SK-N-SH treated with all-trans-retinoic acid at 6 μM for 48 hours (cell line): Measurements from ENCODE around the gene STEAP3.
A peak's percentile ranks its signal among the peaks of the same experiment; 100 is the strongest.

Experiments used
- ATAC-seq: fragments of 200-7000 bp; cut with Tn5 transposase; 3 replicates; pipeline ENCODE4 v1.9.1; 2020; ENCODE audit warnings: mild to moderate bottlenecking, moderate library complexity
- ARNTL ChIP-seq: fragments of 450-650 bp; formaldehyde crosslinking; IDR thresholded peaks from 2 replicates; pipeline ENCODE4 v1.5.0; 2020; ENCODE audit warnings: low read depth, mild to moderate bottlenecking, moderate library complexity, borderline replicate concordance
- CREB5 ChIP-seq: fragments of 250-450 bp; sonication (Bioruptor Pico); IDR thresholded peaks from 2 replicates; pipeline ENCODE4 v1.5.1; 2020; ENCODE audit warnings: low read depth, mild to moderate bottlenecking, moderate library complexity
- CSDC2 ChIP-seq: fragments of 250-450 bp; sonication (Bioruptor Pico); IDR thresholded peaks from 2 replicates; pipeline ENCODE4 v1.5.0; 2020; ENCODE audit warnings: mild to moderate bottlenecking, moderate library complexity
- CSRNP3 ChIP-seq: fragments of 250-450 bp; sonication (Bioruptor Pico); IDR thresholded peaks from 2 replicates; pipeline ENCODE4 v1.5.1; 2021; ENCODE audit warnings: mild to moderate bottlenecking, moderate library complexity
- ESRRG ChIP-seq: fragments of 250-450 bp; sonication (Bioruptor Pico); IDR thresholded peaks from 2 replicates; pipeline ENCODE4 v1.6.1; 2021; ENCODE audit warnings: mild to moderate bottlenecking
- GLIS3 ChIP-seq: fragments of 250-450 bp; sonication (Bioruptor Pico); IDR thresholded peaks from 2 replicates; pipeline ENCODE4 v1.5.0; 2020; ENCODE audit warnings: mild to moderate bottlenecking, moderate library complexity
- OSR1 ChIP-seq: fragments of 250-450 bp; sonication (Bioruptor Pico); IDR thresholded peaks from 2 replicates; pipeline ENCODE4 v1.8.0; 2022; ENCODE audit warnings: moderate library complexity, mild to moderate bottlenecking, inconsistent platforms
- POU6F1 ChIP-seq: fragments of 250-450 bp; sonication (Bioruptor Pico); IDR thresholded peaks from 2 replicates; pipeline ENCODE4 v1.8.0; 2021; ENCODE audit warnings: low read depth, mild to moderate bottlenecking, moderate library complexity, borderline replicate concordance
- PPARA ChIP-seq: fragments of 250-450 bp; sonication (Bioruptor Pico); IDR thresholded peaks from 2 replicates; pipeline ENCODE4 v1.5.0; 2020; ENCODE audit warnings: mild to moderate bottlenecking, borderline replicate concordance
- RARB ChIP-seq: fragments of 250-450 bp; sonication (Bioruptor Pico); IDR thresholded peaks from 2 replicates; pipeline ENCODE4 v1.8.0; 2021; ENCODE audit warnings: mild to moderate bottlenecking, moderate library complexity
- SNAI2 ChIP-seq: fragments of 250-450 bp; sonication (Bioruptor Pico); IDR thresholded peaks from 2 replicates; pipeline ENCODE4 v1.5.0; 2020; ENCODE audit warnings: mild to moderate bottlenecking, moderate library complexity
- TCF4 ChIP-seq: fragments of 250-450 bp; sonication (Bioruptor Pico); IDR thresholded peaks from 2 replicates; pipeline ENCODE4 v1.8.0; 2021; ENCODE audit warnings: mild to moderate bottlenecking, moderate library complexity, borderline replicate concordance
- TOX ChIP-seq: fragments of 250-450 bp; sonication (Bioruptor Pico); IDR thresholded peaks from 2 replicates; pipeline ENCODE4 v1.8.0; 2021; ENCODE audit warnings: mild to moderate bottlenecking, moderate library complexity, borderline replicate concordance
- TSHZ2 ChIP-seq: fragments of 250-450 bp; sonication (Bioruptor Pico); IDR thresholded peaks from 2 replicates; pipeline ENCODE4 v1.5.0; 2020; ENCODE audit warnings: mild to moderate bottlenecking, moderate library complexity
- ZC3H10 ChIP-seq: fragments of 250-450 bp; sonication (Bioruptor Pico); IDR thresholded peaks from 2 replicates; pipeline ENCODE4 v1.5.1; 2021; ENCODE audit warnings: mild to moderate bottlenecking, moderate library complexity
- ZFP3 ChIP-seq: fragments of 250-450 bp; sonication (Bioruptor Pico); IDR thresholded peaks from 2 replicates; pipeline ENCODE4 v1.5.0; 2020; ENCODE audit warnings: mild to moderate bottlenecking, moderate library complexity
- ZFP30 ChIP-seq: fragments of 450-650 bp; formaldehyde crosslinking; IDR thresholded peaks from 2 replicates; pipeline ENCODE4 v1.5.0; 2022; ENCODE audit warnings: mild to moderate bottlenecking, moderate library complexity
- ZNF565 ChIP-seq: fragments of 450-650 bp; formaldehyde crosslinking; conservative IDR thresholded peaks from 2 replicates; pipeline ENCODE4 v1.5.0; 2020; ENCODE audit warnings: low read depth, mild to moderate bottlenecking, moderate library complexity
- ZNF70 ChIP-seq: fragments of 450-650 bp; formaldehyde crosslinking; IDR thresholded peaks from 2 replicates; pipeline ENCODE4 v1.5.0; 2020; ENCODE audit warnings: mild to moderate bottlenecking, moderate library complexity
- ZNF8 ChIP-seq: fragments of 450-650 bp; formaldehyde crosslinking; IDR thresholded peaks from 2 replicates; pipeline ENCODE4 v1.5.0; 2020; ENCODE audit warnings: mild to moderate bottlenecking, moderate library complexity

STEAP3 gene

GRCh38 chr2:119233326-119234020 lies 9.8 kb downstream of the STEAP3 start:
- TF ChIP-seq TSHZ2 (CRISPR knock-in tag) (no peak), TCF4 (no peak)
- ATAC-seq: peak; percentile 14; the same call in 2 of the 3 replicates

GRCh38 chr2:119234021-119235019 lies 10.7 kb downstream of the STEAP3 start:
- peak; percentile 81 for ATAC-seq
- TF ChIP-seq RARB (CRISPR knock-in tag): no peak
- no peak for TF ChIP-seq TSHZ2 (CRISPR knock-in tag)
- TF ChIP-seq SNAI2: no peak
- TF ChIP-seq ESRRG (CRISPR knock-in tag): no peak
- TF ChIP-seq TOX: no peak
- TF ChIP-seq CREB5 (CRISPR knock-in tag): no peak
- no peak for TF ChIP-seq PPARA (CRISPR knock-in tag)
- no peak for TF ChIP-seq ZNF565 (CRISPR knock-in tag)
- TF ChIP-seq ARNTL: no peak
- no peak for TF ChIP-seq ZFP3 (CRISPR knock-in tag)
- TF ChIP-seq OSR1 (CRISPR knock-in tag): no peak
- no peak for TF ChIP-seq ZNF70 (CRISPR knock-in tag)
- no peak for TF ChIP-seq CSRNP3 (CRISPR knock-in tag)
- no peak for TF ChIP-seq POU6F1 (CRISPR knock-in tag)
- no peak for TF ChIP-seq ZC3H10 (CRISPR knock-in tag)
- TF ChIP-seq GLIS3: no peak
- TF ChIP-seq ZFP30 (CRISPR knock-in tag): no peak
- TF ChIP-seq ZNF8: no peak
- no peak for TF ChIP-seq CSDC2 (CRISPR knock-in tag)
